ENCODE measurements around the gene MSMP.
A peak's percentile ranks its signal among the peaks of the same experiment; 100 is the strongest.

DNA sequence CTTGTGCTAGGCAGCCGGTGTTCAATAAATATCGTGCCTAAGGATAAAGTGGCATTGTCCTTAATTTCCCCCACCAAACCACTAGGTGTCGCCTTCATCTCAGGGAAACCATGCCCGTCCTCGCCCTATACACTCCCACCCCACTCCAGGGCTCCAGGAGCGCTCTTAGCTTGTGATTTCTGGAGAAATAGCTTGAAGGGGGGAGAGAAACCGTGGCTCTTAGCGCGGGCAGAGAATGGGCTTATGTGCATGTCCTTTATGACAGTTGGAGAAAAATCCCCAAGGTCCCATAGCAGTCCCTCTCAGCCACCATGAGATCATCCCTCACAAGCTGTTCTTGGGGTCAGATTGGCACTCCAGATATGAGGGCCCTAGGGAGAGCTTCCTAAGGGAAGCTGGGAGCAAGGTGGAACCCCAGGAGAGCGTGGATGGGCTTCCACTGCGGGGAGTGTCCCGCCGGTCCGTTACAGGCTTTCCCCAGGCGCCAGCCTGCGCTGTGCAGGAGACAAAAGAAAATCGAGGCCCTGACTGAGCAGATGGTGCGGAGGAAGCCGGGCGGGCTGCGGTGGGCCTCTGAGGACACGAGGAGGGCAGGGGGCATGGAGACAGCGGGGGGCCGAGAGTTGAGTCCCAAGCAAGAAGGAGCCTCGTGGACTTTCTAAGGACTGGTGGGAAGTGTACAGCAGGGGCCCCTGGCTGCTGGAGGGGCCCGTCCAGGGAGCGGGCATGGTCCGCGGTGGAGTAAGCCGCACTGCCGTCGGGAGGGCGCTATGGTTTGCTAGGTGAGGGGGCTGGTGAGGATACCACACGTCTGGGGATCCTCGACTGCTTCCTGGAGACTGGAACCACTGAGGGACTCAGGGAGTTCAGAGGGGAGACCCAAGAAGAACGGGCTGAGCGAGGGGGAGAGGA lies 36.6 kb upstream of the MSMP start:
- TF ChIP-seq, protein P1, sequence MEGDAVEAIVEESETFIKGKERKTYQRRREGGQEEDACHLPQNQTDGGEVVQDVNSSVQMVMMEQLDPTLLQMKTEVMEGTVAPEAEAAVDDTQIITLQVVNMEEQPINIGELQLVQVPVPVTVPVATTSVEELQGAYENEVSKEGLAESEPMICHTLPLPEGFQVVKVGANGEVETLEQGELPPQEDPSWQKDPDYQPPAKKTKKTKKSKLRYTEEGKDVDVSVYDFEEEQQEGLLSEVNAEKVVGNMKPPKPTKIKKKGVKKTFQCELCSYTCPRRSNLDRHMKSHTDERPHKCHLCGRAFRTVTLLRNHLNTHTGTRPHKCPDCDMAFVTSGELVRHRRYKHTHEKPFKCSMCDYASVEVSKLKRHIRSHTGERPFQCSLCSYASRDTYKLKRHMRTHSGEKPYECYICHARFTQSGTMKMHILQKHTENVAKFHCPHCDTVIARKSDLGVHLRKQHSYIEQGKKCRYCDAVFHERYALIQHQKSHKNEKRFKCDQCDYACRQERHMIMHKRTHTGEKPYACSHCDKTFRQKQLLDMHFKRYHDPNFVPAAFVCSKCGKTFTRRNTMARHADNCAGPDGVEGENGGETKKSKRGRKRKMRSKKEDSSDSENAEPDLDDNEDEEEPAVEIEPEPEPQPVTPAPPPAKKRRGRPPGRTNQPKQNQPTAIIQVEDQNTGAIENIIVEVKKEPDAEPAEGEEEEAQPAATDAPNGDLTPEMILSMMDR (IDR thresholded peaks at IDR 0.05 in 4 of 5, conservative IDR thresholded peaks at IDR 0.05 in 1 of 5), result peak; percentile 80 to 92 (median 85)
- TF ChIP-seq POLR2A (IDR thresholded peaks at IDR 0.05), result no peak

All from gastrocnemius medialis (tissue), 4 donors.